OCI-LY3 (cell line): ENCODE measurements around the gene MYO15B.
"Not testable (repeated sequence)": the region's sequence is repeated elsewhere in the genome, so short reads cannot be mapped to it uniquely, and the experiment has no call there.

Experiments
- H2AFZ ChIP-seq: fragments of 200-600, 300-600 bp; shearing (Covaris generic); 2 replicates; pipeline ENCODE4 v1.6.0; 2014; ENCODE audit warnings: antibody characterized with exemption, low read depth, low read length
- H3K27ac ChIP-seq: fragments of 200-600, 300-600 bp; sonication (generic); 2 replicates; pipeline ENCODE4 v1.5.1; 2014; ENCODE audit warnings: mild to moderate bottlenecking, low read length, moderate library complexity, mixed read lengths
- H3K27me3 ChIP-seq: fragments of 200-600, 300-600 bp; sonication (generic); 2 replicates; pipeline ENCODE4 v1.6.1; 2014; ENCODE audit warnings: low read depth, low read length, mixed read lengths
- H3K36me3 ChIP-seq: fragments of 200-600, 300-600 bp; sonication (generic); replicated peaks from 2 replicates; pipeline ENCODE3; 2014; ENCODE audit warnings: low read depth, low read length, mixed read lengths
- H3K4me1 ChIP-seq: fragments of 300-600, 200-600 bp; sonication (generic); 2 replicates; pipeline ENCODE4 v1.6.1; 2014; ENCODE audit warnings: low read length, mixed read lengths
- H3K4me2 ChIP-seq: fragments of 200-600, 300-600 bp; sonication (generic); 2 replicates; pipeline ENCODE4 v1.6.1; 2014; ENCODE audit warnings: low read length, mixed read lengths
- H3K4me3 ChIP-seq: fragments of 300-600, 200-600 bp; sonication (generic); 2 replicates; pipeline ENCODE4 v1.5.1; 2014; ENCODE audit warnings: antibody characterized with exemption, mild to moderate bottlenecking, low read length, moderate library complexity
- H3K79me2 ChIP-seq: fragments of 300-600, 200-600 bp; shearing (Covaris generic); 2 replicates; pipeline ENCODE4 v1.6.1; 2014; ENCODE audit warnings: mild to moderate bottlenecking, low read length, mixed read lengths
- H3K9ac ChIP-seq: fragments of 300-600, 200-600 bp; shearing (Covaris generic); 2 replicates; pipeline ENCODE4 v1.6.0; 2014; ENCODE audit warnings: mild to moderate bottlenecking, low read length, moderate library complexity
- H3K9me3 ChIP-seq: fragments of 200-600, 300-600 bp; shearing (Covaris generic); 2 replicates; pipeline ENCODE4 v1.6.1; 2014; ENCODE audit warnings: low read length, mixed read lengths; ENCODE audit not compliant: insufficient read depth
- H4K20me1 ChIP-seq: fragments of 200-600, 300-600 bp; sonication (generic); 2 replicates; pipeline ENCODE4 v1.6.1; 2016; ENCODE audit warnings: low read length, mixed read lengths; ENCODE audit not compliant: insufficient read depth
- CTCF ChIP-seq: fragments of 200-600, 300-600 bp; sonication (generic); IDR thresholded peaks from 2 replicates; pipeline ENCODE4 v1.5.1; 2014; ENCODE audit warnings: antibody characterized with exemption, low read length, low read depth
- EZH2phosphoT487 ChIP-seq: fragments of 200-600 bp; shearing (Covaris generic); IDR thresholded peaks from 2 replicates; pipeline ENCODE4 v1.6.1; 2018; ENCODE audit warnings: antibody characterized with exemption, mixed run types, low read depth

Gene MYO15B

DNA sequence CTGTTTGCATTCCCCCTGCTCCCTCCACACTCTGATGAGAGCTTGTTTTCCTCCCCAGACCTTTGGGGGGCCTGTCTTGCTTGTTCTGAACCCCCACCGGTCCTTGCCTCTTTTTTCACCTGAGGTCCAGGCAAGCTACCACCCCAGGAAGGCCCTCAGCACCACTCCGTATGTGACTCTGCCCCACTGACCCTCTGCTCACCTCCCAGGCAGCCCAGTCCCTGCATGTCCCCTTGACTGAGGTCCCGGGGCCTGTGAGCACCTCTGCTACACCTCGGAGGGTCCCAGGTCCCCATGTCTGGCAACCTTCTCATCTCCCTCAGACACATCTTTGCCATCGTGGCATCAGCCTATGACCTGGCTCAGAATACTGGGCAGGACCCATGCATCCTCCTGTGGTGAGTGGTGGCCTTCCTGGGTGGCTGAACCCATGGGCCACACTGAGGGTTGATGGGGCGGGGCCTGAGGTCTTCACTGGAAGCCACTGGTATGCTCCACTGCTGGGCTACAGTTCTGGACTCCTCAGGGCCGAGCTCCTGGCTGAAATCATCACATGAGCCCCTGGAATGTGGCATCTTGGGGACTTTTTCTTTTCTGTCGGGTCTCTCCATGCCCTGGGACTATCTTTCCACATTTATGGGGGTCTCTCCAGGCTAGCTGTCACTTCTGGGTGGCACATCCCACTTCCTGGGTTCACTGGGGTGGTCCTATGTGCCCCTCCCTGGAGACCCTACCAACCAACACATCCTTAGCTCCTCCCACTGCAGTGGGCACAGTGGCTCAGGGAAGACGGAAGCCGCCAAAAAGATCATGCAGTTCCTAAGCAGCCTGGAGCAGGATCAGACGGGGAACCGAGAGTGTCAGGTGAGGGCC lies 3.5 kb downstream of the MYO15B start:
- Histone ChIP-seq H3K9ac (no peak overlapping the region), H3K27ac (no peak overlapping the region), H3K27me3 (peaks cover 13% of the 10 kb centered on the region), H3K4me2 (no peak overlapping the region), H4K20me1 (no peaks in the 10 kb centered on the region), H3K36me3 (no peaks in the 10 kb centered on the region), H3K4me1 (peaks cover 3% of the 10 kb centered on the region; the same call in 1 of the 2 replicates), H2AFZ (no peak overlapping the region), H3K79me2 (no peaks in the 10 kb centered on the region), H3K4me3 (no peak overlapping the region), H3K9me3 (no peaks in the 10 kb centered on the region)
- TF ChIP-seq EZH2phosphoT487 (no peak), CTCF (no peak)

GRCh38 chr17:75591722-75592302 lies 4.2 kb downstream of the MYO15B start:
- Histone ChIP-seq H3K27ac (no peak overlapping the region), H3K79me2 (no peaks in the 10 kb centered on the region), H3K4me3 (no peak overlapping the region), H3K9me3 (no peaks in the 10 kb centered on the region), H3K9ac (no peak overlapping the region), H3K36me3 (no peaks in the 10 kb centered on the region), H4K20me1 (no peaks in the 10 kb centered on the region), H3K4me2 (no peak overlapping the region), H3K4me1 (peaks cover 3% of the 10 kb centered on the region; the same call in 1 of the 2 replicates), H3K27me3 (peaks cover 13% of the 10 kb centered on the region), H2AFZ (no peak overlapping the region)
- TF ChIP-seq EZH2phosphoT487 = no peak
- TF ChIP-seq CTCF = no peak

GRCh38 chr17:75592348-75593020 lies 4.9 kb downstream of the MYO15B start:
- TF ChIP-seq EZH2phosphoT487 (no peak), CTCF (no peak)
- H3K9ac ChIP-seq = no peak overlapping the region
- no peak overlapping the region for H2AFZ ChIP-seq
- peaks cover 3% of the 10 kb centered on the region; the same call in 1 of the 2 replicates for H3K4me1 ChIP-seq
- H3K36me3 ChIP-seq = no peaks in the 10 kb centered on the region
- no peak overlapping the region for H3K4me2 ChIP-seq
- H3K9me3 ChIP-seq = no peaks in the 10 kb centered on the region
- H3K4me3 ChIP-seq = no peak overlapping the region
- no peaks in the 10 kb centered on the region for H4K20me1 ChIP-seq
- H3K79me2 ChIP-seq = no peaks in the 10 kb centered on the region
- H3K27ac ChIP-seq = no peak overlapping the region
- peaks cover 13% of the 10 kb centered on the region for H3K27me3 ChIP-seq

GRCh38 chr17:75593430-75593829 lies 5.8 kb downstream of the MYO15B start:
- not testable (repeated sequence) for H3K4me2 ChIP-seq, H3K9ac ChIP-seq, H3K9me3 ChIP-seq, H3K4me3 ChIP-seq, H3K36me3 ChIP-seq, H3K27ac ChIP-seq, H3K79me2 ChIP-seq, H3K4me1 ChIP-seq, H4K20me1 ChIP-seq, H2AFZ ChIP-seq
- H3K27me3 ChIP-seq = peaks cover 13% of the 10 kb centered on the region
